Osteoblast (primary cell): ENCODE measurements around the gene ATP5F1B. TPM values are rescaled to one million over a fixed set of nuclear protein-coding genes. Genes with fewer than 3 reads are reported as not detected.

ENCODE experiments used
- DNase-seq: peaks from one replicate; pipeline ENCODE4 v3.0.0; 2011; ENCODE audit warnings: low spot score, mixed read lengths; ENCODE audit not compliant: insufficient read length; ENCODE audit errors: missing footprints
- H2AFZ ChIP-seq: 2 replicates; pipeline ENCODE4 v1.6.0; 2011; ENCODE audit warnings: mild to moderate bottlenecking, low read length
- H3K27ac ChIP-seq: 2 replicates; pipeline ENCODE4 v1.5.1; 2011; ENCODE audit warnings: mild to moderate bottlenecking, low read depth, low read length, moderate library complexity
- H3K27me3 ChIP-seq: 2 replicates; pipeline ENCODE4 v1.6.0; 2012; ENCODE audit warnings: mild to moderate bottlenecking, control low read depth, inconsistent platforms, low read length, moderate library complexity; ENCODE audit not compliant: insufficient read depth
- H3K36me3 ChIP-seq: 2 replicates; pipeline ENCODE4 v1.5.1; 2011; ENCODE audit warnings: mild to moderate bottlenecking, low read length, control low read depth, moderate library complexity; ENCODE audit not compliant: insufficient read depth
- H3K4me1 ChIP-seq: 2 replicates; pipeline ENCODE4 v1.5.1; 2011; ENCODE audit warnings: mild to moderate bottlenecking, low read length, control low read depth, moderate library complexity; ENCODE audit not compliant: insufficient read depth
- H3K4me2 ChIP-seq: 2 replicates; pipeline ENCODE4 v1.6.0; 2011; ENCODE audit warnings: mild to moderate bottlenecking, low read length; ENCODE audit not compliant: insufficient read depth
- H3K4me3 ChIP-seq: fragments of 200-600 bp; sonication (generic); 3 replicates; pipeline ENCODE4 v1.5.1; 2012; ENCODE audit warnings: mild to moderate bottlenecking, low read length, inconsistent platforms; ENCODE audit not compliant: insufficient read depth
- H3K79me2 ChIP-seq: 2 replicates; pipeline ENCODE4 v1.6.0; 2012; ENCODE audit warnings: mild to moderate bottlenecking, low read length, control low read depth, inconsistent platforms; ENCODE audit not compliant: insufficient read depth
- H3K9me3 ChIP-seq: 2 replicates; pipeline ENCODE4 v1.5.1; 2011; ENCODE audit warnings: low read depth, low read length, control low read depth
- H4K20me1 ChIP-seq: 2 replicates; pipeline ENCODE4 v1.6.0; 2012; ENCODE audit warnings: mild to moderate bottlenecking, low read length, control low read depth; ENCODE audit not compliant: insufficient read depth
- CTCF ChIP-seq: IDR thresholded peaks from 2 replicates; pipeline ENCODE4 v1.5.1; 2011; ENCODE audit warnings: mild to moderate bottlenecking, low read depth, low read length, moderate library complexity; ENCODE audit errors: extremely low read depth
- small RNA-seq: library from RNA; depleted of rRNA; stranded (forward); fragments of <200 nt; gene quantifications from one replicate; pipeline ENCODE3, GENCODE V24; 2012
- total RNA-seq: library from RNA; depleted of rRNA; stranded (reverse); fragments of >200 nt; gene quantifications from 2 replicates; pipeline ENCODE4 v1.2.3, GENCODE V29; 2012

ATP5F1B gene
- total RNA-seq, 1 donor = 308 TPM

DNA sequence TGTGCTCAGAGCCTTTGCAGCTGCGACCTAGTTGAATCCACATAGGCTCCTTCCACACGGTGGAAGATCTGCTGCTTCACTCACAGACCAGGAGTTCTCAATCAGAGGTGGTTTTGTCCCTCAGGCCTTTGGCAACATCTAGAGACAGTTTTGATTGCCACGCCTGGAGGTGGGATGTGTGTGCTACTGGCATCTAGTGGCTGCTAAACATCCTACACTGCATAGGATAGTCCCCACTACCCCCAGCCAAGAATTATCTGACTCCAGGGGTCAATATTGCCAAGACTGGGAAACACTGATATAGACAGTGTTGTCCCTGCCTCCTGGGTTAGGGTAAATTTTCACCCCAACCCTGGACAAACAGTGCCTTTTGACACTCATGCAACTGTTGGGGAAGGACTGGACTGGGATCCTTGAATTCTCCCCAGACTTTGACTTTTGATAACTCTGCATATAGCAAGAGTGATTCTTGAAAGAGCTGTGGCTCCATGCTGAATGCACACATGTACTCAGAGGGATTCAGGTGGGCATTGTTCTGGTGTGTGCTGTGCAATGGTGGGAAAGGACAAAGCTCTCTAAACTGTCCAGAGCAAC is 55.5 kb downstream of the ATP5F1B start:
- Histone ChIP-seq H3K4me2 (no peak overlapping the region), H3K36me3 (peaks cover 44% of the 10 kb centered on the region), H3K27me3 (no peaks in the 10 kb centered on the region), H3K79me2 (no peaks in the 10 kb centered on the region), H4K20me1 (no peaks in the 10 kb centered on the region), H3K9me3 (no peaks in the 10 kb centered on the region), H3K4me3 (no peak overlapping the region), H3K4me1 (peaks cover 19% of the 10 kb centered on the region), H3K27ac (no peak overlapping the region), H2AFZ (no peak overlapping the region)
- DNase-seq = no peak
- TF ChIP-seq CTCF = peak; percentile 49

DNA sequence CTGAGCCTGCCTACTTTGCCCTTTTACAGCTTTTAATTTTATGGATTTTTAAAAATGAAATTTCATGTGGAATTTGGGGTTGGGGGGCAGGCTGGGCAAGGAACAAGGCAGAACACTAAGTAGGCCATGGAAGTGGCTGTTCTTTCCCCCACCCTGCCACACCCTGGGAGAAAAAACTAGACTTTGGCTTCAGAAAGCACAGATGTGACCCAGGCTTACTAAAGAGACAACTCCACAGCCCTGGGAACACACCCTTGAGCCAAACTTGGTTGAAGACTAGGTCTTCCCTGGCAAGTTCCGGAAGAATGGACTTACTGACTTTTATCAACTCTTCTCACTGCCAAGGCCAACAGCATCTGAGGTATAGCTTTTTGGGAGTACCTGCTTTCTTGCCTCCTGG is 56.0 kb downstream of the ATP5F1B start:
- no peaks in the 10 kb centered on the region for H3K79me2 ChIP-seq
- TF ChIP-seq CTCF = no peak
- peaks cover 19% of the 10 kb centered on the region for H3K4me1 ChIP-seq
- no peaks in the 10 kb centered on the region for H3K9me3 ChIP-seq
- H3K27me3 ChIP-seq = no peaks in the 10 kb centered on the region
- H3K4me2 ChIP-seq = no peak overlapping the region
- no peak overlapping the region for H2AFZ ChIP-seq
- peaks cover 42% of the 10 kb centered on the region for H3K36me3 ChIP-seq
- no peaks in the 10 kb centered on the region for H4K20me1 ChIP-seq
- H3K27ac ChIP-seq = no peak overlapping the region
- H3K4me3 ChIP-seq = no peak overlapping the region
- DNase-seq = no peak

Small RNAs within 50 kb of the gene (small RNA-seq; reads per million reads assigned to genes)
- gene RN7SL809P (not detected), gene RNU6-343P (not detected), gene SNORD59A (3,656 reads per million, percentile 99 among the genes with 10 or more reads in this experiment)

Other genes with a start within 250 kb of the ATP5F1B start
- 4.1 and 4.7 TPM in 2 replicates for gene TIMELESS, start 196.6 kb downstream of the ATP5F1B start, total RNA-seq
- not detected in 2 replicates for gene MIP, start 191.3 kb downstream of the ATP5F1B start, total RNA-seq
- gene SPRYD4, start 177.4 kb downstream of the ATP5F1B start, total RNA-seq = 2.5 and 2.7 TPM in 2 replicates
- 0.36 TPM in 1 of 2 replicates, not detected in the other for gene GLS2, start 157.8 kb downstream of the ATP5F1B start, total RNA-seq
- 24.2 and 26.2 TPM in 2 replicates for gene RBMS2, start 124.2 kb downstream of the ATP5F1B start, total RNA-seq
- 49.6 and 51.3 TPM in 2 replicates for gene BAZ2A, start 15.7 kb downstream of the ATP5F1B start, total RNA-seq
- 63.0 and 71.3 TPM in 2 replicates for gene PTGES3, start 42.3 kb upstream of the ATP5F1B start, total RNA-seq
- gene NACA, start 79.3 kb upstream of the ATP5F1B start, total RNA-seq = 808 and 845 TPM in 2 replicates
- gene PRIM1, start 106.3 kb upstream of the ATP5F1B start, total RNA-seq = 5.0 and 5.8 TPM in 2 replicates
- 0.88 and 4.7 TPM in 2 replicates for gene HSD17B6, start 117.3 kb upstream of the ATP5F1B start, total RNA-seq